GM13977 (cell line): ENCODE measurements around the gene MAPK1IP1L.
"Not testable (repeated sequence)": the region's sequence is repeated elsewhere in the genome, so short reads cannot be mapped to it uniquely, and the experiment has no call there.

Experiments
- DNase-seq: peaks from one replicate; pipeline ENCODE4 v3.0.0; 2012; ENCODE audit warnings: low spot score
- CTCF ChIP-seq: IDR thresholded peaks from 2 replicates; pipeline ENCODE4 v1.5.1; 2012; ENCODE audit warnings: mild to moderate bottlenecking, control low read depth; ENCODE audit not compliant: insufficient read depth; ENCODE audit errors: extremely low read depth, missing control alignments
- in situ Hi-C: fragments of 300-500 bp; cut with MboI; formaldehyde crosslinking; loops from one replicate; pipeline ENCODE4 v1.12.0; 2022; ENCODE audit warnings: low sequenced_read_pairs, low pct_unique_long_range_greater_than_20kb, mixed read lengths, inconsistent platforms; ENCODE audit not compliant: unreplicated experiment

Gene MAPK1IP1L

GRCh38 chr14:55053500-55053899, 2.1 kb downstream of the MAPK1IP1L start:
- in situ Hi-C loops = no loop called here
- no peak for TF ChIP-seq CTCF
- DNase-seq = no peak

GRCh38 chr14:55054098-55054497, 2.7 kb downstream of the MAPK1IP1L start:
- DNase-seq = no peak
- in situ Hi-C loops = no loop called here

GRCh38 chr14:55057919-55058318, 6.5 kb downstream of the MAPK1IP1L start:
- no peak for DNase-seq
- in situ Hi-C loops = no loop called here

More at GRCh38 chr14:55054098-55054497, 2.7 kb downstream of the MAPK1IP1L start:
- no peak for TF ChIP-seq CTCF

GRCh38 chr14:55059333-55059732, 7.9 kb downstream of the MAPK1IP1L start:
- no peak for DNase-seq
- in situ Hi-C loops = no loop called here
- no peak for TF ChIP-seq CTCF

More at GRCh38 chr14:55057919-55058318, 6.5 kb downstream of the MAPK1IP1L start:
- no peak for TF ChIP-seq CTCF

GRCh38 chr14:55062517-55063351, 11.3 kb downstream of the MAPK1IP1L start:
- no peak for DNase-seq
- in situ Hi-C loops = no loop called here
- TF ChIP-seq CTCF = no peak

GRCh38 chr14:55064896-55065295, 13.4 kb downstream of the MAPK1IP1L start:
- DNase-seq, in situ Hi-C loops: not testable (repeated sequence)

GRCh38 chr14:55065411-55065810, 14.0 kb downstream of the MAPK1IP1L start:
- in situ Hi-C loops = no loop called here
- DNase-seq = no peak
- no peak for TF ChIP-seq CTCF
